HG03442 (cell line): ENCODE results near the gene HAGH.

Experiments used
- ATAC-seq: cut with Tn5 transposase; IDR thresholded peaks from one replicate; pipeline ENCODE4 v1.9.1; 2021; ENCODE audit warnings: mild to moderate bottlenecking, moderate library complexity; ENCODE audit not compliant: unreplicated experiment

Gene HAGH

GRCh38 chr16:1775846-1776671, 50.6 kb downstream of the HAGH start:
- ATAC-seq, result no peak

- no peak for ATAC-seq
These were observed 51.4 kb downstream of the HAGH start for GRCh38 chr16:1775006-1775845.

GRCh38 chr16:1774448-1774780, 52.2 kb downstream of the HAGH start:
- ATAC-seq, result no peak

GRCh38 chr16:1773703-1774447, 52.8 kb downstream of the HAGH start:
- ATAC-seq, result peak; percentile 8

GRCh38 chr16:1772908-1773702, 53.5 kb downstream of the HAGH start, which contains the start of gene MRPS34:
Gene MRPS34 (minus strand): TSS chr16:1773134. CDS start chr16:1773119, 15 bp downstream.
- peak; percentile 37 for ATAC-seq

GRCh38 chr16:1772362-1772907, 54.2 kb downstream of the HAGH start, which contains the start of gene EME2:
Gene EME2 (plus strand): TSS chr16:1772810. CDS start chr16:1773228, 418 bp downstream.
- peak; percentile 4 for ATAC-seq

- ATAC-seq, result no peak
These were observed 54.7 kb downstream of the HAGH start for GRCh38 chr16:1771864-1772361.

- no peak for ATAC-seq
These were observed 55.3 kb downstream of the HAGH start, which contains the start of gene NME3 for GRCh38 chr16:1771188-1771863. Gene NME3 (minus strand): TSS chr16:1771543. CDS start chr16:1771534, 9 bp downstream.

GRCh38 chr16:1770328-1771187, 56.1 kb downstream of the HAGH start:
- ATAC-seq, result no peak

- ATAC-seq, result no peak
These were observed 57.0 kb downstream of the HAGH start for GRCh38 chr16:1769402-1770300.

- no peak for ATAC-seq
These were observed 57.7 kb downstream of the HAGH start for GRCh38 chr16:1768767-1769401.

- no peak for ATAC-seq
These were observed 58.4 kb downstream of the HAGH start for GRCh38 chr16:1768061-1768766.

GRCh38 chr16:1767116-1767994, 59.3 kb downstream of the HAGH start:
- no peak for ATAC-seq

- ATAC-seq, result no peak
These were observed 59.9 kb downstream of the HAGH start for GRCh38 chr16:1766701-1767100.

- ATAC-seq, result no peak
These were observed 60.4 kb downstream of the HAGH start for GRCh38 chr16:1766231-1766630.
